GM12878 (cell line): ENCODE results near the gene MISFA. TPM values are rescaled to one million over a fixed set of nuclear protein-coding genes. Genes with fewer than 3 reads are reported as not detected.

ENCODE experiments used
- ATAC-seq: fragments of 200-7000 bp; cut with Tn5 transposase; 3 replicates; pipeline ENCODE4 v1.9.1; 2020; ENCODE audit warnings: mild to moderate bottlenecking, moderate library complexity
- BruUV-seq: library from RNA; stranded (reverse); fragments of 400-500 nt; replicated peaks from 2 replicates; lab custom pipeline; 2021; lab: Mats Ljungman, UMichigan
- CTCF ChIA-PET: fragments of 300-600 bp; sonication (Branson Sonifier 250); formaldehyde crosslinking; extraction: SDS; loops from one replicate; lab custom pipeline; 2021; ENCODE audit warnings: inconsistent platforms; lab: Yijun Ruan, JAX
- POLR2A ChIA-PET: fragments of 350-600 bp; formaldehyde crosslinking; extraction: SDS; loops from one replicate; lab custom pipeline; 2021; ENCODE audit warnings: inconsistent platforms; lab: Charles Lee
- RAD21 ChIA-PET: fragments of 300-600 bp; sonication (Branson Sonifier 250); formaldehyde crosslinking; loops from one replicate; lab custom pipeline; 2023; ENCODE audit warnings: antibody characterized with exemption; ENCODE audit not compliant: unreplicated experiment; lab: Charles Lee
- SMC1A ChIA-PET: fragments of 300-600 bp; sonication (Branson Sonifier 250); formaldehyde crosslinking; loops from one replicate; lab custom pipeline; 2023; ENCODE audit not compliant: unreplicated experiment, uncharacterized antibody; lab: Charles Lee
- DNase-seq: peaks from one replicate; pipeline ENCODE4 v3.0.0-alpha.2; 2011; ENCODE audit warnings: low read depth, low spot score
- FAIRE-seq: peaks from 3 replicates; lab custom pipeline; 2011; peaks lifted over from hg19 to GRCh38; lab: Jason Lieb, UNC
- H2AFZ ChIP-seq: 2 replicates; pipeline ENCODE4 v1.6.0; 2011; ENCODE audit warnings: low read depth, low read length, control low read depth; ENCODE audit not compliant: control insufficient read depth
- H3K27ac ChIP-seq: 2 replicates; pipeline ENCODE4 v1.5.1; 2011; ENCODE audit warnings: control low read depth; ENCODE audit not compliant: control insufficient read depth, insufficient read depth
- H3K27me3 ChIP-seq, 2 experiments: replicated peaks in 1 of 2; 2 replicates each; pipeline versions ENCODE4 v1.6.0 to v1.6.1; 2011; ENCODE audit warnings: low read length in 1 of 2; ENCODE audit not compliant: control insufficient read depth in 2 of 2, insufficient read depth in 2 of 2
- H3K36me3 ChIP-seq, 2 experiments: 2 replicates each; pipeline ENCODE4 v1.5.1; 2011; ENCODE audit warnings: low read length in 1 of 2; ENCODE audit not compliant: control insufficient read depth in 2 of 2, insufficient read depth in 2 of 2
- H3K4me1 ChIP-seq: 2 replicates; pipeline ENCODE4 v1.6.1; 2011; ENCODE audit warnings: mild to moderate bottlenecking, low read length, moderate library complexity, mixed read lengths; ENCODE audit not compliant: control insufficient read depth, insufficient read depth
- H3K4me2 ChIP-seq: 2 replicates; pipeline ENCODE4 v1.6.0; 2011; ENCODE audit warnings: control low read depth; ENCODE audit not compliant: control insufficient read depth, insufficient read depth
- H3K4me3 ChIP-seq: fragments of 200-600 bp; sonication (generic); 2 replicates; pipeline ENCODE4 v1.5.1; 2016
- H3K79me2 ChIP-seq: 2 replicates; pipeline ENCODE4 v1.6.0; 2011; ENCODE audit warnings: low read length; ENCODE audit not compliant: control insufficient read depth, insufficient read depth
- H3K9ac ChIP-seq: 2 replicates; pipeline ENCODE4 v1.8.0; 2011; ENCODE audit warnings: low read length, control low read depth, mixed read lengths; ENCODE audit not compliant: control insufficient read depth, insufficient read depth
- H3K9me3 ChIP-seq: replicated peaks from 3 replicates; pipeline ENCODE4 v1.5.1; 2011; ENCODE audit warnings: mild to moderate bottlenecking, low read length; ENCODE audit not compliant: control insufficient read depth, insufficient read depth
- H4K20me1 ChIP-seq: 2 replicates; pipeline ENCODE4 v1.6.0; 2011; ENCODE audit not compliant: control insufficient read depth, insufficient read depth
- CBFB ChIP-seq: IDR thresholded peaks from 2 replicates; pipeline ENCODE4 v1.6.1; 2016; ENCODE audit warnings: antibody characterized with exemption, low read depth
- CBX5 ChIP-seq: sonication (generic); IDR thresholded peaks from 2 replicates; pipeline ENCODE4 v1.6.1; 2016; ENCODE audit warnings: low read depth, moderate library complexity, mild to moderate bottlenecking, inconsistent platforms
- HDAC2 ChIP-seq: fragments of 200-600 bp; sonication (generic); IDR thresholded peaks from 2 replicates; pipeline ENCODE4 v1.6.1; 2017
- MYC ChIP-seq: IDR thresholded peaks from 2 replicates; pipeline ENCODE4 v1.6.1; 2011; ENCODE audit warnings: mild to moderate bottlenecking, low read length, moderate library complexity, inconsistent platforms; ENCODE audit not compliant: insufficient read depth, insufficient replicate concordance, insufficient read length, severe bottlenecking
- NFYA ChIP-seq: IDR thresholded peaks from 2 replicates; pipeline ENCODE4 v1.6.1; 2011; ENCODE audit warnings: low read depth, mild to moderate bottlenecking, low read length, improper control_type of control experiment, borderline replicate concordance
- SREBF1 ChIP-seq: IDR thresholded peaks from 2 replicates; pipeline ENCODE4 v1.6.1; 2012; ENCODE audit warnings: mild to moderate bottlenecking, low read length
- YY1 ChIP-seq: IDR thresholded peaks from 2 replicates; pipeline ENCODE4 v1.6.1; 2011; ENCODE audit warnings: low read depth, mild to moderate bottlenecking, low read length
- ZNF274 ChIP-seq: IDR thresholded peaks from one replicate; pipeline ENCODE4 v1.8.0; 2011; ENCODE audit not compliant: insufficient read length, insufficient read depth
- WGBS: methylation state at CpG from one replicate; pipeline ENCODE4 v1.1.6; 2016; ENCODE audit warnings: low lambda C conversion rate; ENCODE audit not compliant: insufficient replicate concordance, insufficient coverage; ENCODE audit errors: missing lambda C conversion rate; 5-methylcytosine and 5-hydroxymethylcytosine counted together
- in situ Hi-C: fragments of 300-500 bp; cut with MboI; formaldehyde crosslinking; loops from 9 replicates; pipeline ENCODE4 v1.14.3; 2018; ENCODE audit warnings: mixed read lengths
- intact Hi-C: fragments of 100-400 bp; cut with micrococcal nuclease; formaldehyde crosslinking; loops from one replicate; pipeline ENCODE4 v1.14.2; 2022; ENCODE audit not compliant: unreplicated experiment
- polyA plus RNA-seq, 11 experiments: library from polyadenylated mRNA; depleted of rRNA in 4 of 11; unstranded in 6 of 11; stranded (reverse) in 5 of 11; fragments of >200 nt; fragmentation: Nextera tagmentation in 4 of 11; fragmentation: Illumina TruSeq in 1 of 11; extraction: Ambion mirVana in 4 of 11; extraction: Trizol in 1 of 11; gene quantifications; 1 replicate in 1 of 11; 2 replicates in 10 of 11; pipeline versions ENCODE4 v1.2.1 to v1.2.3, GENCODE V29; 2011 to 2016; ENCODE audit warnings: inconsistent platforms in 2 of 11, missing spikeins in 2 of 11, low read depth in 1 of 11
- total RNA-seq, 4 experiments: library from RNA; depleted of rRNA in 3 of 4; stranded (reverse); fragments of >200 nt in 3 of 4; fragmentation: Illumina TruSeq in 1 of 4; extraction: Trizol in 1 of 4; gene quantifications; 2 replicates each; pipeline versions ENCODE4 v1.2.1 to v1.2.3, GENCODE V29; 2013 to 2021
- TF ChIP-seq, protein P1 (sequence below): IDR thresholded peaks from 2 replicates; pipeline ENCODE4 v1.6.1; 2011; ENCODE audit warnings: borderline replicate concordance, low read depth, mild to moderate bottlenecking, moderate library complexity, mixed read lengths, low read length; ENCODE audit not compliant: insufficient read depth; ENCODE audit errors: extremely low read length

MISFA gene
- total and polyA plus RNA-seq, 10 of the 15 experiments (the other 5 are each of a cell fraction or from before 2014, with no cell fraction given): 0.88 to 4.6 (median 2.3) TPM; not detected in 1

DNA sequence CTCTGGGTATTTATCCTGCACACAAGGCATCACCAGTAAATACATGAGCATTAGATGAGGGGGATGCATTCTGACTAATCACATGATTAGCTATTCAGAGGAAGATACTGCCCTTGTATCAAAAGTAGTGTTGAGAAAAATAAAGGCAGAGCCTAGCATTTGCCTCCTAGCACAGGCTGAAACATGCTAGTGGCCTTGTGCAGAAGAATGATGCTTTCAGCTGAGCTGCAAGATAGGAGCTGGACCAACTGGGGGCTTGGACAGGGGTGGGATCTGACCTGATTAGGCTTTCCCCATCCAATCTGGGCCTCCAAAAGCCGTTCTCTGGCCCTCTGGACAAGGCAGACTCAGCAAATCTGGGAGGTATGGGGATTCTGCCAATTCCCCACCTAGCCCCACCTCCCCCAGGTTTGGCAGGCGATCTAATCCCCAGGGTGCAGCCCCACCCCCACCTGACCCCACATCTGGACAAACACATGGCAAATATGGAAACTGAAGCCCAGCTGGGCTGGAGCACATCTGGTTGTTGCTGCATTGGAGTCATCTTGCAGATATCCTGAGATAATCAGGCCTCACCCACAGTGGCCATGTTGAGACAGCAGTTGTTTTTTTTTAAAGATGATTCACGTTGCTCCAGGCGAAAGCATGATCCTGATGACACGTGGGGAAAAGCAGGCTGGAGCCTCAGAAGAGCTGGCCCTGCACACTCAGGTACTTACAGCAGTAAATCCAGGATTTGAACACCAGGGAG is 4.4 kb upstream of the MISFA start:
- Histone ChIP-seq H3K27me3 (no peaks in the 10 kb centered on the region), H2AFZ (no peak overlapping the region), H3K36me3 (no peaks in the 10 kb centered on the region; a peak in 1 of 4 replicates), H3K9ac (no peak overlapping the region), H3K27ac (no peak overlapping the region), H3K4me1 (no peaks in the 10 kb centered on the region), H3K4me2 (no peak overlapping the region), H4K20me1 (no peaks in the 10 kb centered on the region), H3K4me3 (no peak overlapping the region), H3K9me3 (no peaks in the 10 kb centered on the region), H3K79me2 (no peaks in the 10 kb centered on the region; the same call in 1 of the 2 replicates)
- no peak for TF ChIP-seq NFYA
- TF ChIP-seq CBFB: no peak
- TF ChIP-seq MYC: no peak
- TF ChIP-seq, protein P1, sequence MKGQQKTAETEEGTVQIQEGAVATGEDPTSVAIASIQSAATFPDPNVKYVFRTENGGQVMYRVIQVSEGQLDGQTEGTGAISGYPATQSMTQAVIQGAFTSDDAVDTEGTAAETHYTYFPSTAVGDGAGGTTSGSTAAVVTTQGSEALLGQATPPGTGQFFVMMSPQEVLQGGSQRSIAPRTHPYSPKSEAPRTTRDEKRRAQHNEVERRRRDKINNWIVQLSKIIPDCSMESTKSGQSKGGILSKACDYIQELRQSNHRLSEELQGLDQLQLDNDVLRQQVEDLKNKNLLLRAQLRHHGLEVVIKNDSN: no peak
- no peak for TF ChIP-seq SREBF1
- no peak for TF ChIP-seq YY1
- TF ChIP-seq ZNF274: no peak
- no peak for TF ChIP-seq CBX5
- no peak for TF ChIP-seq HDAC2
- BruUV-seq: no TSS peak
- RAD21 ChIA-PET: no interaction called here
- POLR2A ChIA-PET: interaction anchor here (0.5 to 1.0 kb wide), 2 partner anchors 23 to 110 kb away, joined by 3 read pairs; no protein-coding TSS in a partner anchor
- CTCF ChIA-PET: interaction anchor here (1.1 kb wide), 1 partner anchor 16 kb away, joined by 3 read pairs; no protein-coding TSS in a partner anchor
- SMC1A ChIA-PET: interaction anchor here (2.1 kb wide), 1 partner anchor 21 kb away, joined by 5 read pairs; no protein-coding TSS in a partner anchor
- DNase-seq (no peak), ATAC-seq (no peak), FAIRE-seq (no peak)
- WGBS: 74% methylated on average over 5 of the region's 5 CpGs
- intact Hi-C loops: no loop called here
- in situ Hi-C loops: no loop called here
